Activated CD8-positive, alpha-beta T cell treated with anti-CD3 and anti-CD28 coated beads for 36 hours (primary cell): Measurements from ENCODE around the gene DNAJB13. TPM values are rescaled to one million over a fixed set of nuclear protein-coding genes. Genes with fewer than 3 reads are reported as not detected.

ENCODE experiments used
- ATAC-seq: fragments of 200-7000 bp; cut with Tn5 transposase; one replicate; pipeline ENCODE4 v1.10.0; 2021; ENCODE audit warnings: mild to moderate bottlenecking, moderate library complexity
- CTCF ChIA-PET: fragments of 350-600 bp; sonication (Branson Sonifier 250); formaldehyde crosslinking; loops from one replicate; lab custom pipeline; 2021; ENCODE audit warnings: antibody characterized with exemption; lab: Charles Lee
- POLR2A ChIA-PET: fragments of 350-600 bp; sonication (Branson Sonifier 250); formaldehyde crosslinking; loops from one replicate; lab custom pipeline; 2021; ENCODE audit warnings: antibody characterized with exemption; lab: Charles Lee
- DNase-seq: peaks from one replicate; pipeline ENCODE4 v3.0.0-alpha.2; 2020
- H3K27ac Mint-ChIP-seq: one replicate; pipeline ENCODE4 v1.8.0; 2021; ENCODE audit warnings: mild to moderate bottlenecking, mixed read lengths
- H3K27me3 Mint-ChIP-seq: one replicate; pipeline ENCODE4 v1.8.0; 2021; ENCODE audit warnings: mixed read lengths
- H3K36me3 Mint-ChIP-seq: one replicate; pipeline ENCODE4 v1.8.0; 2021; ENCODE audit warnings: low read depth, mixed read lengths
- H3K4me1 Mint-ChIP-seq: one replicate; pipeline ENCODE4 v1.8.0; 2021; ENCODE audit warnings: low read depth, mixed read lengths
- H3K4me3 Mint-ChIP-seq: one replicate; pipeline ENCODE4 v1.8.0; 2021; ENCODE audit warnings: mild to moderate bottlenecking, moderate library complexity, mixed read lengths
- H3K9me3 Mint-ChIP-seq: one replicate; pipeline ENCODE4 v1.8.0; 2021; ENCODE audit warnings: mixed read lengths
- intact Hi-C: fragments of 100-400 bp; cut with micrococcal nuclease; formaldehyde crosslinking; loops from one replicate; pipeline ENCODE4 v1.10.0; 2022
- total RNA-seq, 2 experiments: library from RNA; stranded (reverse); gene quantifications; one replicate each; pipeline ENCODE4 v1.2.3, GENCODE V29; 2021
- TF ChIP-seq, protein P1 (sequence below): fragments of 200-600 bp; IDR thresholded peaks from one replicate; pipeline ENCODE4 v1.8.0; 2022; ENCODE audit warnings: antibody characterized with exemption, mild to moderate bottlenecking

The DNAJB13 gene
- total RNA-seq, 2 experiments from 2014 or later: 0.18 TPM; not detected in 1

DNA sequence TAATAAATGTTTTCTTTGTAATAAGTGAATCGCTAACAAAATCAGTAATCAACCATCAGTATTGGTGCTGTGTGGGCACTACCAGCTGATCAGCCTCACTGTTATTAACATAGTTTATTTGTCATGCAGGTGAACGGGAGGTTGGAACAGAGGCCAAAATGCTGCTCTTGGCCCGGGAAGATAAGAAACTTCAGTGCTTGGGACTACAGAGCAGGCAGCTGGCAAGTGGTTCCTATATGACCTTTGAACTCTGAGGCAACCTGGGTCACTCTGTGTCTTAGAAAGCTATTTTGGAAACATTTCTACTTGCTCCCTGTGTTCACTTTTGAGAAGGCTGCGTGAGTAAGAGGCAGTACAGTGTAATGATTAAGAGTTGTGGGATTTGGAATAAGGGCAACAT lies 36.5 kb upstream of the DNAJB13 start:
- DNase-seq (no peak), ATAC-seq (no peak)
- H3K9me3 Mint-ChIP-seq: no peaks in the 10 kb centered on the region
- peaks cover 3% of the 10 kb centered on the region for H3K4me1 Mint-ChIP-seq
- TF ChIP-seq, protein P1, sequence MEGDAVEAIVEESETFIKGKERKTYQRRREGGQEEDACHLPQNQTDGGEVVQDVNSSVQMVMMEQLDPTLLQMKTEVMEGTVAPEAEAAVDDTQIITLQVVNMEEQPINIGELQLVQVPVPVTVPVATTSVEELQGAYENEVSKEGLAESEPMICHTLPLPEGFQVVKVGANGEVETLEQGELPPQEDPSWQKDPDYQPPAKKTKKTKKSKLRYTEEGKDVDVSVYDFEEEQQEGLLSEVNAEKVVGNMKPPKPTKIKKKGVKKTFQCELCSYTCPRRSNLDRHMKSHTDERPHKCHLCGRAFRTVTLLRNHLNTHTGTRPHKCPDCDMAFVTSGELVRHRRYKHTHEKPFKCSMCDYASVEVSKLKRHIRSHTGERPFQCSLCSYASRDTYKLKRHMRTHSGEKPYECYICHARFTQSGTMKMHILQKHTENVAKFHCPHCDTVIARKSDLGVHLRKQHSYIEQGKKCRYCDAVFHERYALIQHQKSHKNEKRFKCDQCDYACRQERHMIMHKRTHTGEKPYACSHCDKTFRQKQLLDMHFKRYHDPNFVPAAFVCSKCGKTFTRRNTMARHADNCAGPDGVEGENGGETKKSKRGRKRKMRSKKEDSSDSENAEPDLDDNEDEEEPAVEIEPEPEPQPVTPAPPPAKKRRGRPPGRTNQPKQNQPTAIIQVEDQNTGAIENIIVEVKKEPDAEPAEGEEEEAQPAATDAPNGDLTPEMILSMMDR: no peak
- POLR2A ChIA-PET: no interaction called here
- no peak overlapping the region for H3K4me3 Mint-ChIP-seq
- no peak overlapping the region for H3K27ac Mint-ChIP-seq
- CTCF ChIA-PET: no interaction called here
- H3K27me3 Mint-ChIP-seq: no peaks in the 10 kb centered on the region
- intact Hi-C loops: no loop called here
- H3K36me3 Mint-ChIP-seq: peaks cover 15% of the 10 kb centered on the region

DNA sequence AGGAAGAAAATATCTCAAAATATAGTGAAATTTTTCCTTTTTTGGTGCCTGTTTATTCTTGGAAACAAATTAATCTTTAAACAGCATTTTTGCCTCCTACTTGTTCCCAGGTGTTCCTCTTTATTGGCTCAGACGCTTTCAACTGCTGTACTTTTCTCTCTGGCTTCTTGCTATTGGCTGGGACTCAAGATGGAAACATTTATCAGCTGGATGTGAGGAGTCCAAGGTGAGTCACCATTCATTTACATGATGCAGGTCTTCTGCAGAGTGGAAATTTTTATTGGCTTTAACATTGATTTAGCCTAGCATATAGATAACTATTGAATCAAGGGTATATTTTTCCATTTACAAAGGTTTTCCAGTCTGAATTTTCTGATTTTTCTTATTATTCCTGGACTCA lies 34.4 kb upstream of the DNAJB13 start:
- Mint-ChIP-seq H3K27me3 (no peaks in the 10 kb centered on the region), H3K27ac (no peak overlapping the region), H3K4me3 (no peak overlapping the region), H3K36me3 (peaks cover 16% of the 10 kb centered on the region), H3K4me1 (peaks cover 3% of the 10 kb centered on the region), H3K9me3 (no peaks in the 10 kb centered on the region)
- intact Hi-C loops: no loop called here
- CTCF ChIA-PET: interaction anchor here (1.0 kb wide), 1 partner anchor 16 kb away, joined by 3 read pairs; no protein-coding TSS in a partner anchor
- DNase-seq (no peak), ATAC-seq (no peak)
- TF ChIP-seq, protein P1: no peak
- POLR2A ChIA-PET: no interaction called here

DNA sequence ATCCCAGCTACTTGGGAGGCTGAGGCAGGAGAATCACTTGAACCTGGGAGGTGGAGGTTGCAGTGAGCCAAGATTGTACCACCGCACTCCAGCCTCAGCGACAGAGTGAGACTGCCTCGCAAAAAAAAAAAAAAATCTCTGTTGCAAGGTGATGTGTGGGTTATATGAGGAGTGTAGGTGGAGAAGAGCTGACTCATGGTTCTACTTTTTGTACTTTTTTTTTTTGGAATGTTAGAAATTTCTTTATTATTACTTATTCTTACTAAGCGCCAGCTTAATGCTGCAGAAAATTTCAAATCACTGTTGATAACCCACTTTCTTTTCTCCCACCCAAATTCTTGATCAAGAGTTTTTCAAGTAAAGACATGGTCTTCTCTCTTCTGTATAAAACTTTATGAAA lies 29.6 kb upstream of the DNAJB13 start:
- ChIA-PET CTCF (no interaction called here), POLR2A (no interaction called here)
- H3K36me3 Mint-ChIP-seq: peaks cover 17% of the 10 kb centered on the region
- H3K4me3 Mint-ChIP-seq: no peak overlapping the region
- H3K9me3 Mint-ChIP-seq: no peaks in the 10 kb centered on the region
- ATAC-seq (no peak), DNase-seq (no peak)
- H3K4me1 Mint-ChIP-seq: peaks cover 3% of the 10 kb centered on the region
- TF ChIP-seq, protein P1: no peak
- H3K27ac Mint-ChIP-seq: no peak overlapping the region
- intact Hi-C loops: no loop called here
- no peaks in the 10 kb centered on the region for H3K27me3 Mint-ChIP-seq

DNA sequence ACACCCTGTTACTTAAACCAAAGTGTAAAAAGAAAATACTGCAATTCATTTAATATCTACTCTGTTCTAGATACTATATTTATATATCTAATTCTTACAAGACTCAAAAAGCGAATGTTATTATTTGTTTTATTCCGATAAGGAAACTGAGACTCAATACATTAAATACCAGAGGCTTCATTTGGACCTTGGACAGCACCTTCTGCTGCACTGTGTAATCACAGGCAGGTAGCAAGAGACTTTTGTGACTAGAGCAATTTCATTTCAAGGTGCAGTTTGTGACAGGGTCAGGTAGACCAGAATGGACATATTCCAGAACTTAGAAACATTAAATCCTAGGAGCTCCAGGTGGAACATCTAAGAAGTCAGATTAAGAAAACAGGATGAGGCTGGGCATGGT lies 21.4 kb upstream of the DNAJB13 start:
- CTCF ChIA-PET: no interaction called here
- intact Hi-C loops: no loop called here

DNA sequence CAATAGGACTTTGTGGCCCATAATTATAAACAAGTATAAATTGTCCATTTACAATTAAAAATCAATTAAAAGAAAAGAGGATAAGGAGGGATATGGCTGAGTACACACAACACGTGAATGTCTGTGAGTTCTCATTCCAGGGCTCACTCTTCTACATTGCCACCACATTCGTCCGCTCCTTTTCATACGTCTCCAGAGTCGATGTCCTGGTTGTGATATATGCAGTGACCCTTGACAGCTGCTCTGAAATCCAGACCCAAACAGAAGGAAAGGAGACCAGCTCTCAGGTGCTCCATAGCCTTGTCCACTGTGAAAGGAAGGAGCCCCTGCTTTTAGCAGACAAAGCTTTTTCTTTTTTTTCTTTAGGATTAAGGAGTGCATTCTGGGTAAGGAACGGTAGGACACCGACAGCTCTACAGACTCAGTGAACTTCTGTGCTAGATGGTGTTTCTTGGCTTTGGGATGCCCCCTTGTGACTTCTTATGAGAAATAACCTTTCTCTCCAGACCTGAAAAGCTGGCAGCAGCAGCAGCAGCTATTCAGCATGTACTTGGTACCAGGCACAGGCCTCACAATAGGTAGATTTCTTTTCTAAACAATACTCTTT lies 19.7 kb upstream of the DNAJB13 start:
- TF ChIP-seq, protein P1: no peak
- Mint-ChIP-seq H3K27me3 (no peaks in the 10 kb centered on the region), H3K9me3 (no peaks in the 10 kb centered on the region), H3K4me1 (no peaks in the 10 kb centered on the region), H3K36me3 (peaks cover 17% of the 10 kb centered on the region), H3K4me3 (no peak overlapping the region), H3K27ac (no peak overlapping the region)
- intact Hi-C loops: no loop called here
- ATAC-seq (peak; percentile 80), DNase-seq (peak; percentile 31)
- CTCF ChIA-PET: interaction anchor here (1.0 to 1.4 kb wide), 2 partner anchors 11 to 64 kb away, joined by 3 read pairs; no protein-coding TSS in a partner anchor
- POLR2A ChIA-PET: no interaction called here

More for the DNA sequence above, 21.4 kb upstream of the DNAJB13 start:
- no peaks in the 10 kb centered on the region for H3K27me3 Mint-ChIP-seq
- POLR2A ChIA-PET: no interaction called here
- DNase-seq (no peak), ATAC-seq (no peak)
- no peak overlapping the region for H3K27ac Mint-ChIP-seq
- TF ChIP-seq, protein P1: no peak
- H3K4me3 Mint-ChIP-seq: no peak overlapping the region
- no peaks in the 10 kb centered on the region for H3K4me1 Mint-ChIP-seq
- peaks cover 16% of the 10 kb centered on the region for H3K36me3 Mint-ChIP-seq
- H3K9me3 Mint-ChIP-seq: no peaks in the 10 kb centered on the region
